Measurements from ENCODE around the gene GPR162.

GPR162 gene

DNA sequence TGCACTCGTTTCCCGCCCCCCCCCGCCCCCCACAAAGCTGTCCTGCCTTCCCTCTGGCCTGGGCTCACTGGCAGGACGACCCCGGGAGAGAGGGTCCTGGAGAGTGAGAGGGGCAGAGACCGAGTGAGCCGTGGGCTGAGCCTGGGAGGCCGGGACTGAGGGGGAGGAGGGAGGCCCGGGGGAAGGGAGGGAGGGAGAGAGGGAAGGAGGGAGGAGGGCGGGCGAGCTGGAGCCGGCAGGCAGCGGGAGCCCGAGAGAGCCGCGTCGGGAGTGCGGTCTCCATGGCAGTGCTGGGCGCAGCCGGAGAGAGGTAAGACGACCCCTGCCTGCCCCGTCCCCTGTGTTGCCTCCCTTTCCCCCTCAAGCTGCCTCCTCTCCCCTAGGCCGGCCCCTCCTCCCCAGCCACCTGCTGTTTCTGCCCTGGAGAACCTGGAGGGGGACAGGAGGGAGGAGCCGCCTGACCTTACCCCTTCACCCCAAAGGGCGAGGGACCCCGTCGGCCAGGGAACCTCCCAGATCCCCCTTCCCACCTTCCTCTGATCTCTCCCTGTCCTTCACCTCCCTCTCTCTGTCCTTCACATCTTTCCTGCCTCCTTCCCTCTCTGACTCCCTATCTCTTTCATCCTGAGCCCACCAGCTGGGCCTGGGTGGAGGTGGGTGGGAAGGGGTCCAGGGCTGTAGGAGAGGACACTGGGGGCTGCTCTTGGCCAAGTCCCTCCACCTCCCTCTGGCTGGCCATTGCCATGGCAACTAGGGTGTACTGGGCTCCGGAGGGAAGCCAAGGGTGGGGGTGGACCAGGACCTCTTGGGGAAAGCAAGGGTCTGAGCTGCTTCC lies at the start of gene GPR162:
TSS of gene GPR162 (plus strand) at position 231 of the 835 bp plus-strand sequence. CDS start 2,078 bp downstream, outside the sequence.
- peak within 1 kb of the TSS; percentile 78 for H3K4me3 ChIP-seq
- peak within 1 kb of the TSS in 1 of 2 donors; percentile 77 for H3K27ac ChIP-seq
- no peak for DNase-seq (ENCODE audit: low spot score)
- TF ChIP-seq CTCF (IDR thresholded peaks at IDR 0.05), result no peak

- Histone ChIP-seq H3K27ac (peak within 1 kb of the TSS in 1 of 2 donors; percentile 52), H3K4me3 (peak within 1 kb of the TSS; percentile 47)
- no peak for TF ChIP-seq CTCF (IDR thresholded peaks at IDR 0.05)
- no peak for DNase-seq (ENCODE audit: low spot score)
Observed at GRCh38 chr12:6772331-6772695, 49.3 kb upstream of the GPR162 start, which contains the start of gene LAG3. Gene LAG3 (plus strand): TSS chr12:6772520. CDS start chr12:6772853, 333 bp downstream.

DNA sequence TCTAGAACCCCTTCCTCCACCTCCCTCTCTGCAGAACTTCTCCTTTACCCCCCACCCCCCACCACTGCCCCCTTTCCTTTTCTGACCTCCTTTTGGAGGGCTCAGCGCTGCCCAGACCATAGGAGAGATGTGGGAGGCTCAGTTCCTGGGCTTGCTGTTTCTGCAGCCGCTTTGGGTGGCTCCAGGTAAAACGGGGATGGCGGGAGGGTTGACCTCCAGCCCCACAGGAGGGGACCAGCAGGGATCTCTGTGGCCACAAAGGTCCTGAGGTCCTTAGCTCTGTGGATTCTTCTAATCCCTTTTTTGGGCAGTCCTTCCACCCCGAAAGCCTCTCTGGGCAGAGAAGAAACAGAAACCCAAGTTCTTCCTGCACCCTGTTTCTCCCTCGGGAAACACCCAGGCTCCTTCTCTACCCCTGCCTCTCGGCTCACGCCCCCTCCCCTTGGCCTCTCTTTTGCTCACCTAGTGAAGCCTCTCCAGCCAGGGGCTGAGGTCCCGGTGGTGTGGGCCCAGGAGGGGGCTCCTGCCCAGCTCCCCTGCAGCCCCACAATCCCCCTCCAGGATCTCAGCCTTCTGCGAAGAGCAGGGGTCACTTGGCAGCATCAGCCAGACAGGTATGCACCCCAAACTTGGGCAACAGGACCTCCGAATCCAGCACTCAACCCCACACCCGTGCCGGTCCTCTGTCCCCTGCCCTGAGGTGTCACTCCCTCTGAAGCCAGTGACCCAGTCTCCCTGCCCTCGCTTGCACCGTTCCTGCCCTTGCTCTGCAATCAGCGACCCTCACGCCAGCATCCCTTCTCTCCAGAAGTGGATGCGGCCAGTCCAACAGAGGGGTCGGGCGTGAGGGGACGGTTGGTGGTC lies 48.7 kb upstream of the GPR162 start:
- Histone ChIP-seq H3K27ac (no peak overlapping the region), H3K4me3 (peak overlapping the region; percentile 47)
- TF ChIP-seq CTCF (IDR thresholded peaks at IDR 0.05), result no peak
- DNase-seq (ENCODE audit: low spot score), result no peak

- H3K4me3 ChIP-seq, result peak overlapping the region; percentile 47
- no peak for DNase-seq (ENCODE audit: low spot score)
- TF ChIP-seq CTCF (IDR thresholded peaks at IDR 0.05), result no peak
- no peak overlapping the region for H3K27ac ChIP-seq
Observed at GRCh38 chr12:6773590-6774351, 47.9 kb upstream of the GPR162 start.

DNA sequence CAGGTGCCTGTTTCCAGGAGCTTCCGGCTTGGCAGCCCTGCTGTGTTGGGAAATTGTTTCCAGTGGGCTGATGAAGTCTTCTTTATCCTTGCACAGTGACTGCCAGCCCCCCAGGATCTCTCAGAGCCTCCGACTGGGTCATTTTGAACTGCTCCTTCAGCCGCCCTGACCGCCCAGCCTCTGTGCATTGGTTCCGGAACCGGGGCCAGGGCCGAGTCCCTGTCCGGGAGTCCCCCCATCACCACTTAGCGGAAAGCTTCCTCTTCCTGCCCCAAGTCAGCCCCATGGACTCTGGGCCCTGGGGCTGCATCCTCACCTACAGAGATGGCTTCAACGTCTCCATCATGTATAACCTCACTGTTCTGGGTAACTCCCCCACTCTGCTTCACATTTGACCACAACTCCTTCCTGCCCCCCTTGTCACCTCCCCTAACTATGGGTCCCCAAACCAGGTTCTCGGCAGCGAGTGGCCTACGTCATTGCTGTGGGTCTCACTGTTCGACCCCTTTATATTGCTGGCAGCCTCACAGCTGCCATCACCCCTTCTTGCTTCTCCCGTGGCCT lies 47.0 kb upstream of the GPR162 start:
- H3K27ac ChIP-seq, result no peak overlapping the region
- no peak for TF ChIP-seq CTCF (IDR thresholded peaks at IDR 0.05)
- H3K4me3 ChIP-seq, result no peak overlapping the region
- DNase-seq (ENCODE audit: low spot score), result no peak

Data from coronary artery (tissue), 2 donors.